HG03060 (cell line): ENCODE results near the gene CDH23.

Source experiments
- ATAC-seq: cut with Tn5 transposase; IDR thresholded peaks from one replicate; pipeline ENCODE4 v1.9.1; 2021; ENCODE audit warnings: low read depth, moderate number of reproducible peaks; ENCODE audit not compliant: unreplicated experiment

Gene CDH23

DNA sequence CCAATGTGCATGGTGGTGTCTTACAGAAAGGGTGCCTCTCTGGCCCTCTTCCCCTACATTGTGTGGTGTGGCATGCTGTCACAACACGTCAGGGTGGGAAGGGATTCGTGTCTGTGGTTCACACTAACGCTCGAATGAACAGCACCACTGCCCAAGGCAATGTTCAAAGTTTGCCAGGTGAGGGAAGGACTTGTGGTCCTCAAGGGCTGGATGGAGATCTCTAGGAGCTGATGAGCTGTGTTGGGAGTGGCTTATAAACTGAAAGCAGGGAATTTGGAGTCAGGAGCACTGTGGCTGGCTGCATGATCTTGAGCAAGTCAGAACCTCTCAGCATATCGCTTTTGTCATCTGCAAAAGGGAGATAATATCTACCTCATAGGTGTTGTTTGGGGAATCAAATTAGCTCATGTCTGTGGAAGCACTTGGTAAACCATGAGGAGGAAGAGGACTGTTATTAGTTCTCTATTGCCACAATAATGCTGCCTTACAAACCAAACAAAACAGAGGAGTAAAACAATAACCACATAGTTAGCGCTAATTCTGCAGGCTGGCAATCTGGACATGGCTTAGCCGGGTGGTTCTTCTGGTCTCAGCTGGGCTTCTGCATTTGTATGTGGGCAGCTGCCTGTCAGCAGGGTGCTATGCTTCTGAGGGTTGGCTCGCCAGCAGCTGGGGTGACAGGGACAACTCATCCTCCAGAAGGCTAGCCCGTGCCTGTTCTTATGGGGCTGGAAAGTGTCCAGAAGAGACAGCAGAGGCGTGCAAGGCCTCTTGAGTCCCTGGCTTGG lies 345.8 kb downstream of the CDH23 start:
- ATAC-seq: no peak

DNA sequence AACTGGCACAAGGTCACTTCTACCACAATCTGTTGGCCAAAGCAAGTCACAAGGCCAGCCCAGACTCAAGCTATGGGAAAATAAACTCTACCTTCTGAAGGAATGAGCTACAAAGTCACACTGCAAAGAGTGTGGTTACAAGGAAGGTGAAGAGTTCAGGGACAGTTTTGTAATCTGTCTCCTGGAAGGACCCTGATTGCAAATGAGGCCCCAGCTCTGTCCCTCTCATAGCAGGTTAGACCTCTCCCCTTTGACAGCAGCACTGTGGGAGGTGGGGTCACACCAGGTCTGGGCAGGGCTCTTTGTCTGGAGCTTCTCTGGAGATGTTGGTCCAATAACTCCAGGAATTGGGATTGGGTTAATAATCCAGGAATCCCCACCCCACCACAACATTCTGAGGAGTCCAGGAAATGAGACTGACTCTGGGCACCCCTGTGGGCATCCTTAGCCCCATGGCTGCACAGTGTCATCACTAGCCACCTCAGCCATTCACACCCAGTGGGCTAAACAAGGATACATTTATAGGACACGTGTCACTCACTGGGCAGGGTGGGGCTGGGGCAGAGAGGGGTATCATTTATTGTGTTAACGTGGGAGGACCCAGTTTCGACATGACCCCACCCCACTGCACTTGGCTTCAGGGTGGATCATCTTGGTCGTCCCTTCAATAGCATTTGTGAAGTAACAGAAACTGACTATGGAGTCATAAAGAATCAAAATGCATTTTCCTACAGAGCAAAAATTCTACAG lies 346.5 kb downstream of the CDH23 start:
- no peak for ATAC-seq

- no peak for ATAC-seq
Observed at GRCh38 chr10:71743866-71744265, 347.1 kb downstream of the CDH23 start.

DNA sequence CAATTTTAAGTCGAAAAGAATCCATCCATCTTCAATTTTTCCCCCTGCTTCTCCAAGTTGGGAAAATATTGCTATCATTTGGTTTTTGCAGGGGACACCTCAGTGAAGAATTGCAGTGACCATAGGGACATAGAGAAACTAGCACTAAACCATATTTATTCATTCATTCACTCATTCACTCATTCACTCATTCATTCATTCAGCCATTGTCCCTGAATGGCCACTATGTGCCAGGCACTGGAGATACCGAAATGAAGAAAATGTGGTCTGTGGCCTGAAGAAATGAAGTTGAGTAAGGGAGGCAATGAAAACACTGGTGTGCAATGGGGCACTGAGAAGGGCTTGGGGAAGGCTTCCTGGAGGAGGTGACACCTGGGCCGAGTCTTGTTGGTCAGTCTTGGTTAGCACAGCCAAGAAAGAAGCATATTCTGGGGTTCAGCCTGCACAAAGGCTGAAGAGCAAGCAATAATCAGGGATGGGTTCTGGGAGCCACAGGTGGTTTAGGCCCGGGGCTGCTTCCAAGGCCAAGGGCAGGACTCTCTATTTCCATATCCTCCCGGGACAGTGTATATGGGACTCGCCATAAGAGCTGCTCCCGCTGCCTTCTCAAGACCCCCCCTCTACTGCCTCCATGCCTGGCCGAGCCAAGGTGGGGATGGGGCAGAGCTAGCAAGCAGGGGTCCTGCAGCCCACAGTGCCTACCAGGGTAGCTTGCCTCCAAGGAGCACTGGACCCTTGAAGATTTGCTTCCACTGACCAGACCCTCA lies 348.4 kb downstream of the CDH23 start:
- ATAC-seq: no peak

DNA sequence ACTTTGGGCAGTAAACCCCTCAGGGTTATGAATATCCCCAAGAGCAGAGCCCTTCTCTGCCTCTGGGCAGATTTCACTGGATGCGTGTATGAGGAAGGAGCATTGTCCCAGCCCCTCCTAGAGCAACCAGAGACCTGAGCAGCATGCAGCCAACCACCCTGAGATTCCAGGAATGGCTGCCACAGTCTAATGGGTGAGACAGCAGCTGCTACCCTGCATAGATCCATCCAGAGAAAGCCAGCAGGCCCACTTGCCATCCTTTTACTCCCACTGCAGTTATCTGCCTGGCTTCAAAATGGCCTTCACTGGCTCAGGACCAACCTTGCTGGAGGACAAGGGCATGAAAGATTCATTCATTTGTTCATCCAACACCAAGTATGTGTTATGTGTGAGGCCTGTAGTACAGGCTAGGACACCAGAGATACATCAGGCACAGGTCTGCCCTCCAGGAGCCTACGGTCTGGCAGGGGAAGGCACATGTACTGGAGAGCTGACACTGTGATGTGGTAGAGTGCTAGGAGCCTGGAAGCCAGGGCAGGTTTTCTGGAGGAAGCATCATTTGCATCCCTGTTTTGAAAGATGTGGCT lies 349.0 kb downstream of the CDH23 start:
- no peak for ATAC-seq

DNA sequence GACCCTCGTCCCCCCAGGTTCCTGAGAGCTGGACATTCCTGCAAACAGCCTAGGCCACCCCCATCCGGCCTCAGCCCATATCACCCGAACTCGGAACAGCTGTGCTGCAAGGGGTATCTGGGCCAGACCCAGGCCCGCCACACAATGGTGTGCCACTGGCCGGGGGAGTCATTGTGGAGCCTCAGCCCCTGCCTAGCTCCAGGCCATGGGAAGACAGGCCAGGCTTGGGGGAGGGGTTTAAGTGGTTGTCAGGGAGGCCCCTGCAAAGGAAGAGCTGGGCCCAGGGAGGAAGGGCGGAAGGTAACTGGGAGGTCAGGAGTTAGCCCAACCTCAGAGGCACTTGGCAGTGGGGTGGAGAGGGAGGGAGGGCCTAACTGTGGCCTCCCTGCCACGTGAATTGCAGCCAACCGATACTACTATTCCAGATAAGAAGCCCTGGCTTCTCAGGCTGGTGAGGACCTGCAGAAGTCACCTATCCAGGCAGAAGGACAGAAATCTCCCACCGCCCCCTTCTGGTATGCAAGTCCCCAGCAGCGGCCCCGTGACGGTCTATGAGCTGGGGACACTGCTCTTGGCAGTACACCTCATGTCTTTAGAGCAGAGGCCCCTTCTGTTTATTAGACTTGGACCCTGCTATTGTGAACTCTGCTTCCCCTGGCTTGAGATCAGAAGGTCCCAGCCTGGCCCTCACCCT lies 349.8 kb downstream of the CDH23 start:
- no peak for ATAC-seq

GRCh38 chr10:71747039-71747531 lies 350.4 kb downstream of the CDH23 start:
- ATAC-seq: no peak

DNA sequence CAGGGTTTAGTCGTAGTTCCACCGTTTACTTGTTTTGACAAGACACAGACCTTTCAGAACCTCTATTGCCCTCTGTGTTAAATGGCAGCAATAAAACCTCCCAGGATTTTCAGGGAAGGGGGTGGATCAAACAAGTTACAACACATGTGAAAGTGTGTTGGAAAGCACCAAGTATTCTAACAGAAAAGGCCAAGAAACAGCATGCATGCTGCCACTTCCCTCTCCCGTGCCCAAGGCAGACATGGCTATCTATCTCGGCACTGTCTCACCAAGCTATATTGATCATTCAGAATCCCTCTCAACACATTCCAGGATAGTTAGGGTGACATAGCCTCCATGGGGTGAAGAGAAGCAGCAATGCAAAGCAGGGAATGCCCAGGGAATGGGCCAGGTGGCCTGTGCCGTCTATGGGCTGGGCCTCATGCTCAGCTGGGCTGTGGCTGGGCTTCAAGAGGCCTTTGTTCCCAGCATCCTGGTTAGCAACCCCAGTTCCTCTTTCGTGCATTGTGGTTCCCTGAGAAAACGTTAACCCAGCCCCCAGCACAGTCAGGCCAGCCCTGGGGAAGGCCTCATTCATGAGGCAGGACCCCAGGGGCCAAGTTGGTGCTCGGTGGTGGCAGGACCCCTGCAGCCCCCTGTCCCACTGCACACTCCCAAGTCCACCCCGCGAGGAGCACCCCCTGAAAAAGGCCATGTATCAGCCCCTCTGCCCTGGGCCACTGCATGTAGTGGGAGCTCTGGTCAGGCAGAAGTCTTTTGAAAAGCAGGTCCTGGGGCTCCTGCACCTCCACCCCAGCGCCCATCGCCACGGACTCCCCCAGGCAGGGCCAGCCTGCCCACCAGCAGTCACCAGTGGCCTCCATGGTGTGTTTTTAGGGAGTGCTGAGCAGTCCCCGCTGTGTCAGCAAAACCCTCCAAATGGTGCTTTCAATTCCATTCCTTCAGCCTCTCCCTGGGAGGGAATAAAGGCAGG lies 351.1 kb downstream of the CDH23 start:
- no peak for ATAC-seq

DNA sequence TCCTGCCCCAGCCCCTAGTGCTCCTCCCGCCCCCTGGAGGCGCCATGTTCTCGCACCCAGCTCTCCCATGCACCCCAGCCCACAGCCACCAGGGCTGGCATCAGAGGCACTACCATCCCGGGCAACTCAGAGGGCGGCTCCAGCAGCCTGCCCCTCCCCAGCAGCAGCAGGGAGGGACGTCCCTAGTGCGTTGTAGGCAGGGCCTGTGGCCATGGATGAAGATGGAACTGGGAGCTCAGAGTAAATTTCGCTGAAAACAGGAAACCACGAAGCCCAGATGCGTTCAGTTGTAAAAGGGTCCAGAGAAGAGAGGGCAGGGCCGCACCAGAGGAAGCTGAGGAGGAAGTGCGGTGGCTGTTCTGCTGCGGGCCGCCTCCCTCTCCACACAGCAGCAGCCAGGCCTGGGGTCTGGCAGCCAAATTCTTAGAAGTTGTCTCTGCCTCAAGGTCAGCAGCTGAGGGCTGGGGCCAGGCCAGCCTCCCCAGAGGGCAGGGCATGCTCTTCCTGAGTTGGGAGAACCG lies 352.0 kb downstream of the CDH23 start:
- no peak for ATAC-seq

DNA sequence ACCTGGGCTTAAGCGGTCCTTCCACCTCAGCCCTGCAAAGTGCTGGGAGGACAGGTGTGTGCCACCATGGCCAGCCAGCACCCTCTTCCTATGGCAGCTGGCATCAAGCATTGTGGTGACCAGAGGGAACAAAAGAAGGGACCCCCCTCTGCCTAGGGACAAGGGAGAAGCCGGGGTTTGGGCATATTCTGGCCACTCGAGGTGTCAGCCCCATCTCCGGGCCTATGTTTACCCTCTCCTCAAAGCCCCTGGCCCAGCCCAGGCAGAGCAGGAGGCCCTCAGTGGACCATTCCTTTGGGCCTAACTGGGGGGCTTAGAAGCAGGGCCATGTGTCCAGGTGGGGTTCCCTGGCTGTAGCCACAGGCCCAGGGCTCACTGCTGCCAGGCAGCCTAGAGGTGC lies 352.7 kb downstream of the CDH23 start:
- no peak for ATAC-seq

- ATAC-seq: no peak
Observed at GRCh38 chr10:71750124-71750841, 353.6 kb downstream of the CDH23 start.

DNA sequence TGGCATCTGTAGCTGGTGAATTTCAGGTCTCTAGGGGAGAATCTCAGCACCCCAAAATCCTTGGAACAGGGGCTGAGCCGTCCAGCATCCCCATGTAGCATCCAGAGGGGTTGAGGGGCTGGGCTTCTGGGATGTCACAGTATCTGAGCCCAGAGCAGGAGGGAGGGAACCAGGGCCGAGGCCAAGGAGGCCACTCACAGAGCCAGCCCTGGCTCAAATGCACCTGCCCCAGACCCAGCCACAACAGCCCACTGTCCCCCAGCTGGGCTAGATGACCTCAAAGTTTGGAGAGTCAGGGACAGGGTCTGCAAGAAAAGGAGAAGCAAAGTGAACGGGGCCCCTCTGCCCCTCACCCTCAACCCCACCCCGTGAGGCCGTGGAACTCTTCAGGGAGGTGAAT lies 354.3 kb downstream of the CDH23 start:
- ATAC-seq: no peak

DNA sequence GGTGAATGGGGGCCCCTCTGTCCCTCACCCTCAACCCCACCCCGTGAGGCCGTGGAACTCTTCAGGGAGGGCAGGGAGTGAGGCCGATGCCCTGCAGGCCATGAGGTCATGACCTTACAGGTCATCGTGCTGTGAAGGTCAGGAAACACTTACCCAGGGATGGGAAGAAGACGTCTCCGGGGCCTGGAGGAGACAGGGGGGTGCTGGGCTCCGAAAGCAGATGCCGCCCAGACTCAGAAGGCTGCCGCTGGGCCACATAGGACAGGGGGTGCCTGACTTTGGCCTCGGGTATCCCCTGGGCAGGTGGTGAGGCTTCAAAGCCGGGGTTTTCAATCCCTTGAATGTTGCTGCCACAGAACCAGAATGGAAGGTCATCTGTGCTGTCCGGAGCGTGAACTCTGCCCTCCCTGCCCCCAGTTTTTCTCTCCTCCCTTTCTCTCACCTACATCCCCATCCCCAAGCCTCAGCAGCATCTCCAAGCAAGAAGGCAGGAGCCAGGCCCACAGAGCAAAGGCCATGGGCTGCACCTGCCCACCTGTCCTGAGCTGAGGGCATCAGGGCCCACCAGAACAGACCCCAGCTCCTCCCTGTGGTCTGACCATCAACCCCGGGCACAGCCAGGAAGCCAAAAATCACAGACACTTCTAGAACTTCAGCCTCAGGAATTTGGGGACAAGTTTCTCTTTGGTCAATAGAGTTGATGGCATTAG lies 354.9 kb downstream of the CDH23 start:
- ATAC-seq: no peak

DNA sequence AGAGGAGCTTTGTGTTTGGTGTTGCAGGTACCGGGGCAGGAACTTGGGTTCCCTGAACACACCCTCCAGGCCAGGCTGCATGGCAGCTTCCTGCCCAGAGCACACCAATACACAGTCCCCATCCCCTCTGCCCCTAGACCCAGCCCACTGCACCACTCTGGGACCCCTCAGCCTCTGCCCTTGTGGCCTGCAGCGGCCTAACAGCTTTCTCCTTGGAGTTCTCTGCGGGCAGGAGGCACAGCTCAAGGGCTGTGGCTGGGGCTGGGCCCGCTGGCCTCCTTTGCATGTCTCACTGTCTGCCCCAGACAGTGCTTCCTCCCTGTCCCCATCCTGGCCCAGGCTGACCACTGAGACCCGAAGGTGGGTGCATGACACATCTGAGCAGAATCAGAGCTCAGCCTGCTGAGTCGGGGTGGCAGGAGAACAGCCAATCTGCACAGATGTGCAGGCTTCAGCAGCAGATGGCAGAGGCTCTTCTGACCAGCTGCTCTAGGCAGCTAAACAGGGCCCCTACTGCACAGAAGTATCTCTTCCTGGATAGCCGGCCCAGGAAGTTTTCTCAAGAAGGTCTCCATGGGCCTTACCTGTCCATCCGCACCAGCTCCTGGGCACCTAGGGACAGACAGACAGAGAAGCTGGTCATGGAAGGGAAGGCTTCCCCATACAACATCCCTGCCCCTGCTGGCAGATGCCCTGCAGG lies 355.8 kb downstream of the CDH23 start:
- ATAC-seq: no peak

DNA sequence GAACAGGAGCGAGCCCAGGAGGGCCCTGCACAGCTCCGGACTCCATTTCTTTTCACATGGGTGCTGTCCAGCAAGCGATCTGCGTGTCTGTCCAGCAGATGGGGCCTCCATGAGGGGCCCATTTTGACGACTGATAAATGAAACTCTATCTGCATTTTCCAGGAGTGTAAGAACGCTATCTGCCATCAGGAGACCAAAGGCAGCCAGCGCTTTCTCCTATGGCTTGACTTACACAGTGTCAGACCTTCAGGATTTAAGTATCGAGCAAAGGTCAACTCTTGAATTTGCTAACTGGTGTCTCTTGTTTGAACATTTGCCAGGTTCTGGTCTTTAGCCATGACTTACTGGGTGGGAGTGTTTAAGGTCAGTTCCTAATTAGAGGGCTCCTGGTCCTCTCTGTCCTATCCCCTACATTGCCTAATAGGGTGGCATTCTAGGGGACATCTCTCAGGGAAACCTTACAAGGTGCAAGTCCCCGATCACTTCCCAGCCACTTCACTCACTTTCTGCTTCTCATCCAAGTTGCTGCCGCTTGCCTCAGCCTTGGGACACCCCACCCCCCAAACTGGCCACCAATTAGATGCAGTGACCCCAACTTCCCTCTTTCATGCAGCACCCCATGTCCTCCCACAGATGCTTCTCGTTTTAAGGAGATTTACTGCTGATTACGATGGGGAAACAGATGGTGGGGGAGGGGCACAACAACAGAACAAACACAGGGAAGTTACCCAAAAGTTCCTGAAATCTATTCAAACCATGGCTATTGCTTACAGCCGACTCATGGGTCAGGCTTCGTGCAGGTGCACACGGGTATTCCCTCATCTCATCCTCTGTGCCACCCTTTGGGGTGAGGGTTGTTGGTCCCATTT lies 356.6 kb downstream of the CDH23 start:
- ATAC-seq: no peak

GRCh38 chr10:71753960-71754505 lies 357.3 kb downstream of the CDH23 start:
- ATAC-seq: no peak
